ACHN (cell line): Measurements from ENCODE around the gene LDLR.
A peak's percentile ranks its signal among the peaks of the same experiment; 100 is the strongest.
"Not testable (repeated sequence)": the region's sequence is repeated elsewhere in the genome, so short reads cannot be mapped to it uniquely, and the experiment has no call there.

Experiments
- DNase-seq: peaks from one replicate; pipeline ENCODE4 v3.0.0-alpha.2; 2015
- in situ Hi-C: cut with HindIII; loops from 2 replicates; pipeline ENCODE4 v1.10.0; 2017; ENCODE audit warnings: low sequenced_read_pairs, low pct_ligation_motif_present, low pct_unique_long_range_greater_than_20kb

LDLR gene

DNA sequence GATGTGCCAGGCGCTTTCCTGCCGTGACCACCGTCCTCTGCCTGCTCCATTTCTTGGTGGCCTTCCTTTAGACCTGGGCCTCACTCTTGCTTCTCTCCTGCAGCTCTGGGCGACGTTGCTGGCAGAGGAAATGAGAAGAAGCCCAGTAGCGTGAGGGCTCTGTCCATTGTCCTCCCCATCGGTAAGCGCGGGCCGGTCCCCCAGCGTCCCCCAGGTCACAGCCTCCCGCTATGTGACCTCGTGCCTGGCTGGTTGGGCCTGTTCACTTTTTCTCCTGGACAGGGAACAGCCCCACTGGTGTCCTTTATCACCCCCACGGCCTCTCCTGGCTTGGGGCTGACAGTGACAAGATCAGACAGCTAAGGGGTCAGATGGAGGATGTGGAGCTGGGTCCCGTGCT lies 38.6 kb downstream of the LDLR start:
- DNase-seq: no peak
- in situ Hi-C loops: no loop called here

- peak; percentile 59 for DNase-seq
- in situ Hi-C loops: no loop called here
Observed at GRCh38 chr19:11130824-11131455, 41.7 kb downstream of the LDLR start.

- no peak for DNase-seq
- in situ Hi-C loops: no loop called here
Observed at GRCh38 chr19:11131471-11131870, 42.2 kb downstream of the LDLR start.

GRCh38 chr19:11136400-11137101 lies 47.3 kb downstream of the LDLR start:
- in situ Hi-C loops: no loop called here

GRCh38 chr19:11137542-11138384 lies 48.5 kb downstream of the LDLR start:
- in situ Hi-C loops: no loop called here
- DNase-seq: peak; percentile 80

More at GRCh38 chr19:11136400-11137101, 47.3 kb downstream of the LDLR start:
- DNase-seq: no peak

- DNase-seq: peak; percentile 81
- in situ Hi-C loops: no loop called here
Observed at GRCh38 chr19:11138601-11139300, 49.5 kb downstream of the LDLR start.

DNA sequence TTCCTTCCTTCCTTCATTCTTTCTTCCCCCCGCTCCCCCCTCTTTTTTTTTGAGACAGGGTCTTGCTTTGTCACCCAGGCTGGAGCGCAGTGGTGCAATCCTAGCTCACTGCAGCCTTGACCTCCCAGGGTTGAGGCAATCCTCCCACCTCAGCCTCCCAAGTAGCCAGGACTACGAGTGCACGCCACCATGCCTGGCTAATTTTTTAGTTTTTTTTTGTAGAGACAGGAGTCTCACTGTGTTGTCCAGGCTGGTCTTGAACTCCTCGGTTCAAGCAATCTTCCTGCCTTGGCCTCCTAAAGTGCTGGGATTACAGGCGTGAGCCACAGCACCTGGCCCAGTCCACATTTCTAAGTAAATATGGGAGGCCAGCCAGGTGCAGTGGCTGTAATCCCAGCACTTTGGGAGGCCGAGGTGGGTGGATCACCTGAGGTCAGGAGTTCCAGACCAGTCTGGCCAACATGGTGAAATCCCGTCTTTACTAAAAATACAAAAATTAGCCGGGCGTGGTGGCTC lies 50.8 kb downstream of the LDLR start:
- DNase-seq, in situ Hi-C loops: not testable (repeated sequence)

DNA sequence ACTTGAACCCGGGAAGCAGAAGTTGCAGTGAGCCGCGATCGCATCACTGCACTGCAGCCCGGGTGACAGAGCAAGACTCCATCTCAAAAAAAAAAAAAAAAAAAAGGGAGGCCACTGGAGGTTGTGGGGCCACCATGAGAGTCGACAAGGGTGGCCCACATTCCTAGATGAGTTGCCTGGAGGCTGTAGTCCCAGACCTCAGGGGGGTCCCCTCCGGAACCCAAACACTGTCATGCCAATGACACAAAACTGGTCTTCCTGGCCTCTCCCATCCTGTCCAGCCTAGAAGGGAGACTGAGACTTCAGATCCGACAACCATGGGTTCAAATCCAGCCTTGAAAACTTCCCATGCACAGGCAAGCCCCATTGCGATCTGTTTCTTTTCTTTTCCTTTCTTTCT lies 51.6 kb downstream of the LDLR start:
- no peak for DNase-seq
- in situ Hi-C loops: no loop called here

- in situ Hi-C loops: no loop called here
- DNase-seq: peak; percentile 32
Observed at GRCh38 chr19:11141937-11142527, 52.8 kb downstream of the LDLR start.

DNA sequence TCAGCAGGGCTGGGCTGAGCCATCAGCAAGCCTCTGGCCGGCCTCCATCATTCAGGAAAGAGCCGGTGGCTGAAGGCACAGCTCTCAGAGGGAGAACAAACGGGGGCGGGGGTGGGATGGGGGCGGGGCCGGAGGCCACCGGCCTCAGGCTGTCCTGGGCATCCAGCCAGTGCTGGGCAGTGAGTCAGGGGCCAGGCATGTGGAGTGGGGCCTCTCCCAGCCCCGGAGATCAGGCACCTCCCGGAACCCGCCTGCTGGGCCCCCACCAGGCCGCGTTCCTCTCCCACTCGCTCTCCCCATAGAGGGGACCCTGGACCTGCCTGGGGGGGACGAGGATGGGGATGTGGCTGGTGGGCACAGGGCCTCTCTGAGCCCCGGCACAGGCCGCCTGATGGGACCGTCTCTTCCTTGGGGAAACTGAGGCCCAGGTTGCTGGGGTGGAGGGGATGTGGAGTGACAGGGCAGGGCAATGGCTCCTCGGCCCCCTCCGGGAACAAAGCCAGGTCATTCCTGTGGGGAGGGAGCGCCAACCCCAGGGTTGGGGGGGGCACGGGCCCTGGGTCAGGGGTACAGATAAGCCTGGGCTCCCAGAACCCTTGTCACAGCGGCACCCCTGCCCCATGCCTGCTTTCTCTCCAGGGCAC lies 53.4 kb downstream of the LDLR start:
- DNase-seq: peak; percentile 93
- in situ Hi-C loops: no loop called here

DNA sequence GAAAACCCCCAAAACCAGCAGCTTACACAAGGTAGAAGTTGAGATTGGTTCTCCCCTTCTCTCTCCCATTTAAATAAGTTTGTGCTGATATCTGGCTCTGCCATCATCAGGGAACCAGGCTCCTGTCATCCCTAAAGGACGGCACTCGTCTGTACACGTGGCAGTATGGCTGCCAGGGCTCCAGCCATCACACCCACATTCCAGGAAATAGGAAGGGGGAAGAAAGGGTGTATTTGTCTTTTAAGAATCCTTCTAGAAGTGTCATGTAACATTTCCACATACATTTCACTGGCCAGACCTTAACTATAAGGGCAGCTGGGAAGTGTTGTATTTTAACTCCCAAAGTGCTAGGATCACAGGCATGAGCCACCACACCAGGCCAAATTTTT lies 56.3 kb downstream of the LDLR start:
- in situ Hi-C loops: no loop called here

DNA sequence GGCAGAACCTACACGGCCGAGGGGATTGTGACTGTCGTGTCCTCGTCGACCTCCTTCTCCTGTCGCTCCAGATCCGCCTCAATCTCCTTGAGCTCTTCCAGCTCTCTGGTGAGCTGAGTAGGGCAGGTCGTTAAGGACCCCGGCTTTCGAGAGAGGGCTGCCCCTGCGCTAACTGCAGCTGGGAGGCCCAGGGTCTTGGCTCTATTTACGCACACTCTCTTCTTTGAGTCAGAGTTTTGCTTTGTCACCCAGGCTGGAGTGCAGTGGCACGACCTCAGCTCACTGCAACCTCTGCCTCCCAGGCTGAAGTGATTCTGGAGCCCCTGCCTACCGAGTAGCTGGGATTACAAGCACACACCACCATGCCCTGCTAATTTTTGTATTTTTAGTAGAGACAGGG lies 58.7 kb downstream of the LDLR start:
- in situ Hi-C loops: no loop called here
- DNase-seq: no peak

More for the DNA sequence above, 56.3 kb downstream of the LDLR start:
- no peak for DNase-seq

- in situ Hi-C loops: no loop called here
- DNase-seq: no peak
Observed at GRCh38 chr19:11151181-11151580, 61.9 kb downstream of the LDLR start.

DNA sequence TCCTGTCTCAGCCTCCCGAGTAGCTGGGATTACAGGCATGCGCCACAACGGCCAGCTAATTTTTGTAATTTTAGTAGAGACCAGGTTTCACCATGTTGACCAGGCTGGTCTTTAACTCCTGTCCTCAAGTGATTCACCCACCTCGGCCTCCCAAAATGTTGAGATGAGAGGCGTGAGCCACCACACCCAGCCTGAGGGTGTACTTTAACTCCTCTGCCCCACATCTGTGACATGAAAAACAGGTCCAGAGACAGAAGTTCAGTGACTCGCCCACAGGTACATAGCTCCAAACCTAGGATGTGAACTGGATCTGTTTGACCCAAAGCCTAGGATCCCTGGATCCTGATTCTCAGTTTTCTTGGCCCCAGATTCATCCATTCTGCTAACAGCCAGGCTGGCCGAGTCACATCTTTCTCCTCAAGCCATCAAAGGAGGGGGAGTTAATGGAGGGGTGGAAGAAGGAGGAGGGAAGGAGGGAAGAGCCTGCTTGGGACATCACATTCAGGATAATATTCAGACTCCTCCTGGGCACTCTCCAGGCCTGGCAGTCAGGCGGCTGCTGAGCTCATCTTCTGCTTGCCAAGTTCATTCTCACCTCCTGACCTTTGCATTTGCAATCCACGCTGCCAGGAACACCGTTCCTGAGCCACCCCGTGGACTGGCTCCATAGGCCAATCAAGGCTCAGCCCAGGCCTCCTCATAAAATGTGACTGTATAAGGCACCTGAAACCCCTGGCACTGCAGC lies 63.2 kb downstream of the LDLR start:
- in situ Hi-C loops: no loop called here
- DNase-seq: peak; percentile 68

DNA sequence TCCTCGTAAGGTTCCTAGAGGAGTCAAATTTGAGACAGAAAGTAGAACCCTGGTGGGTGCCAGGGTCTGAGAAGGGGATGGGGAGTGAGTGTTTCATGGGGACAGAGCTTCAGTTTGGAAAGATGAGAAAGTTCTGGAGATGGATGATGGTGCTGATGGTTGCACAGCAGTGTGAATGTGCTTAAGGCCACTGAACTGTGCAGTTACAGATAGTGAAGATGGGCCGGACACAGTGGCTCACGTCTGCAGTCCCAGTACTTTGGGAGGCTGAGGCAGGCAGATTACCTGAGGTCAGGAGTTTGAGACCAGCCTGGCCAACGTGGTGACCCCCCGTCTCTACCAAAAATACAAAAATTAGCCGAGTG lies 65.4 kb downstream of the LDLR start:
- in situ Hi-C loops: no loop called here
- no peak for DNase-seq

- DNase-seq: peak; percentile 96
Observed at GRCh38 chr19:11155373-11156120, 66.3 kb downstream of the LDLR start, which contains the start of gene SPC24. Gene SPC24, minus strand, starts transcription at chr19:11155782. Its CDS starts 6 bp downstream, at chr19:11155776.

More at GRCh38 chr19:11155373-11156120, 66.3 kb downstream of the LDLR start, which contains the start of gene SPC24:
- in situ Hi-C loops: no loop called here
